ENCODE results near the gene NPR3.

The NPR3 gene

DNA sequence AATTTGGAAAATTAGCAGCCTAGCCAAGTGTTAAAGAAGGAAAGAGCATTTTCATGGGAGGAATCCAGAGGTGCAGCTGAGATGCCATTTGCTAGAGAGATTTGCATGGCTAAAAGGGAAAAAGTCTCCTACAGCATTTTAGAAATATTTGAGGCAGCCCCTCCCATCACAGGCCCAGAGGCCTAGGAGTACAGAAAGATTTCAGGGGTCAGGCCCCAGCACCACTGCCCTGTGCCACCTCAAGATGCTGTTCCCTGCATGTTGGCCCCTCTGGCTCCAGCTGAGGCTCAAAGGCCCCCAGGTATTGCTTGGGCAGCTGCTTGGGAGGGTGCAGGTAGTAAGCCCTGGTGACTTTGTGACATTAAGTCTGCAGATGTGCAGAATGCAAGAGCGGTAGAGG, 26.9 kb upstream of the NPR3 start:
- Histone ChIP-seq H3K4me2 (ENCODE audit: low read length) (no peak overlapping the region), H3K79me2 (no peaks in the 10 kb centered on the region), H2AFZ (no peak overlapping the region), H3K9me3 (ENCODE audit: control insufficient read depth, low read length) (no peaks in the 10 kb centered on the region), H3K27me3 (ENCODE audit: control insufficient read depth, insufficient read depth, low read length) (no peaks in the 10 kb centered on the region), H3K27ac (no peak overlapping the region), H3K4me1 (no peaks in the 10 kb centered on the region), H3K4me3 (ENCODE audit: low read depth, low read length) (no peak overlapping the region), H3K36me3 (ENCODE audit: control insufficient read depth, insufficient read depth, low read length) (no peaks in the 10 kb centered on the region), H3K9ac (no peak overlapping the region)
- no peak for TF ChIP-seq CTCF (IDR thresholded peaks at IDR 0.05)

DNA sequence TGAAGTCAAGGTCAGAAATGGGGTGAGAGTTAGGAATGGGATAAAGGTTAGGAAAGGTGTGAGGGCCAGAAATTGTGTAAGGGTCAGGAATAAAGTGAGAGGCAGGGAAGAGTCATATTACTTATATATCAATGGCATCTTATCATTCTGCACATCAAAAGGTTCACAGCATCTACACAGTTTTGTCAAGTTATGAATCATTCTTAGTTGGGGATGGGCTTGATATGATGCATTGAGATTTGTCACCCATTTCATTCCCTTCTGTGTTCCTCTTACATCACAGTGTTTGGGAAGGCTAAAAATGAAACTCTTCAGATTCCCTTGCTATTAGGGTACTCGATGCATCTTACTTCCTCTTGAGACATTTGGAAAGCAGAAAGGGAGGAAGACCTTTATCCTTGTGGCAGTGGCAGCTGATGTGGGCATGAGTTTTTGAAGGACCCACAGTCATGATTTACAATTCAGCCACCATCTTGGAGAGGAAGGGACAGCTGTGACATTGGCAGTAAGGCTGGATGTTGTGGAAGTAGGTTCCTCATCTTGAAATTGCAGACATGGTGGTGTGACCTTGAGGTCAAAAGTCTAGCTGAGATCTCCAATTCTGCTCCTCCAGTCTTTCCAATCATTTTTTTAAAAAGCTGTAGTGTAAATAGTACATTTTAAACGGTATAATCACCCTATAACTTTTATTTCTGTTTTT, 24.2 kb upstream of the NPR3 start:
- Histone ChIP-seq H3K4me2 (ENCODE audit: low read length) (no peak overlapping the region), H3K4me1 (no peaks in the 10 kb centered on the region), H3K4me3 (ENCODE audit: low read depth, low read length) (no peak overlapping the region), H3K27ac (no peak overlapping the region), H3K36me3 (ENCODE audit: control insufficient read depth, insufficient read depth, low read length) (no peaks in the 10 kb centered on the region), H3K27me3 (ENCODE audit: control insufficient read depth, insufficient read depth, low read length) (no peaks in the 10 kb centered on the region), H3K9me3 (ENCODE audit: control insufficient read depth, low read length) (no peaks in the 10 kb centered on the region), H2AFZ (no peak overlapping the region), H3K79me2 (no peaks in the 10 kb centered on the region), H3K9ac (no peak overlapping the region)
- TF ChIP-seq CTCF (IDR thresholded peaks at IDR 0.05) = no peak

DNA sequence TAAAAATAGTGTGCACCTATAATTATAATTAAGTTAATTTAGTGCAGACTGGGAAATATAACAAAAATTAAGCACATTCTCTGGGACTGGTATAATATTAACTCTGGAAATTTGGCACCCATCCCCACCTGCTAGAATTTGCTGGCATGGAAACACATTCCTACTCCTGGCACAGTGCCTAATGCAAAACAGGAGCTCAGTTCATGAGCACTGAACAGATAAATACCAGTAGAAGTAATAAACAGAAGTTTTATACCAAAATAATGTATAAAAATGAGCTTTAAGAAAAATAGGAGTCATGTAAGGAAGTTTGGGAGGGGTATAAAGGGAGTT, 23.7 kb upstream of the NPR3 start:
- Histone ChIP-seq H3K4me1 (no peaks in the 10 kb centered on the region), H3K27me3 (ENCODE audit: control insufficient read depth, insufficient read depth, low read length) (no peaks in the 10 kb centered on the region), H3K27ac (no peak overlapping the region), H3K4me2 (ENCODE audit: low read length) (no peak overlapping the region), H3K9me3 (ENCODE audit: control insufficient read depth, low read length) (no peaks in the 10 kb centered on the region), H2AFZ (no peak overlapping the region), H3K4me3 (ENCODE audit: low read depth, low read length) (no peak overlapping the region), H3K9ac (no peak overlapping the region), H3K36me3 (ENCODE audit: control insufficient read depth, insufficient read depth, low read length) (no peaks in the 10 kb centered on the region), H3K79me2 (no peaks in the 10 kb centered on the region)
- no peak for TF ChIP-seq CTCF (IDR thresholded peaks at IDR 0.05)

- H2AFZ ChIP-seq = no peak overlapping the region
- H3K4me3 ChIP-seq (ENCODE audit: low read depth, low read length) = no peak overlapping the region
- H3K9ac ChIP-seq = no peak overlapping the region
- no peaks in the 10 kb centered on the region for H3K4me1 ChIP-seq
- H3K36me3 ChIP-seq (ENCODE audit: control insufficient read depth, insufficient read depth, low read length) = no peaks in the 10 kb centered on the region
- no peak for TF ChIP-seq CTCF (IDR thresholded peaks at IDR 0.05)
- no peak overlapping the region for H3K4me2 ChIP-seq (ENCODE audit: low read length)
- H3K9me3 ChIP-seq (ENCODE audit: control insufficient read depth, low read length) = no peaks in the 10 kb centered on the region
- no peaks in the 10 kb centered on the region for H3K79me2 ChIP-seq
- H3K27ac ChIP-seq = no peak overlapping the region
- no peaks in the 10 kb centered on the region for H3K27me3 ChIP-seq (ENCODE audit: control insufficient read depth, insufficient read depth, low read length)
These were observed 21.0 kb upstream of the NPR3 start for GRCh38 chr5:32690153-32690552.

- no peak for TF ChIP-seq CTCF (IDR thresholded peaks at IDR 0.05)
These were observed 20.5 kb upstream of the NPR3 start for GRCh38 chr5:32690666-32691065.

More at GRCh38 chr5:32690666-32691065, 20.5 kb upstream of the NPR3 start:
- no peak overlapping the region for H3K9ac ChIP-seq
- H3K36me3 ChIP-seq (ENCODE audit: control insufficient read depth, insufficient read depth, low read length) = no peaks in the 10 kb centered on the region
- H3K27me3 ChIP-seq (ENCODE audit: control insufficient read depth, insufficient read depth, low read length) = no peaks in the 10 kb centered on the region
- H3K27ac ChIP-seq = no peak overlapping the region
- no peak overlapping the region for H3K4me2 ChIP-seq (ENCODE audit: low read length)
- no peak overlapping the region for H2AFZ ChIP-seq
- no peaks in the 10 kb centered on the region for H3K79me2 ChIP-seq
- H3K4me1 ChIP-seq = no peaks in the 10 kb centered on the region
- H3K9me3 ChIP-seq (ENCODE audit: control insufficient read depth, low read length) = no peaks in the 10 kb centered on the region
- H3K4me3 ChIP-seq (ENCODE audit: low read depth, low read length) = no peak overlapping the region
